ENCODE measurements around the gene CD300LF.
A peak's percentile ranks its signal among the peaks of the same experiment; 100 is the strongest.

The CD300LF gene

GRCh38 chr17:74752822-74753401 is 40.2 kb upstream of the CD300LF start:
- no peak for TF ChIP-seq CTCF (IDR thresholded peaks at IDR 0.05; ENCODE audit: borderline replicate concordance, control extremely low read depth, extremely low read depth, insufficient read depth, missing control alignments)

GRCh38 chr17:74752415-74752814 is 39.7 kb upstream of the CD300LF start:
- no peak for DNase-seq (ENCODE audit: low spot score)
- in situ Hi-C loops (cut with MboI; ENCODE audit: low sequenced_read_pairs, unreplicated experiment): no loop called here
- no peak for TF ChIP-seq CTCF (IDR thresholded peaks at IDR 0.05; ENCODE audit: borderline replicate concordance, control extremely low read depth, extremely low read depth, insufficient read depth, missing control alignments)

More at GRCh38 chr17:74752822-74753401, 40.2 kb upstream of the CD300LF start:
- in situ Hi-C loops (cut with MboI; ENCODE audit: low sequenced_read_pairs, unreplicated experiment): no loop called here
- no peak for DNase-seq (ENCODE audit: low spot score)

GRCh38 chr17:74750327-74751069 is 37.8 kb upstream of the CD300LF start:
- in situ Hi-C loops (cut with MboI; ENCODE audit: low sequenced_read_pairs, unreplicated experiment): no loop called here
- DNase-seq (ENCODE audit: low spot score): no peak
- TF ChIP-seq CTCF (IDR thresholded peaks at IDR 0.05; ENCODE audit: borderline replicate concordance, control extremely low read depth, extremely low read depth, insufficient read depth, missing control alignments): no peak

- no peak for DNase-seq (ENCODE audit: low spot score)
- in situ Hi-C loops (cut with MboI; ENCODE audit: low sequenced_read_pairs, unreplicated experiment): no loop called here
- no peak for TF ChIP-seq CTCF (IDR thresholded peaks at IDR 0.05; ENCODE audit: borderline replicate concordance, control extremely low read depth, extremely low read depth, insufficient read depth, missing control alignments)
These were observed 37.3 kb upstream of the CD300LF start for GRCh38 chr17:74750039-74750326.

- DNase-seq (ENCODE audit: low spot score): peak; percentile 62
- TF ChIP-seq CTCF (IDR thresholded peaks at IDR 0.05; ENCODE audit: borderline replicate concordance, control extremely low read depth, extremely low read depth, insufficient read depth, missing control alignments): no peak
- in situ Hi-C loops (cut with MboI; ENCODE audit: low sequenced_read_pairs, unreplicated experiment): no loop called here
These were observed 36.7 kb upstream of the CD300LF start for GRCh38 chr17:74749279-74750038.

GRCh38 chr17:74748529-74749278 is 36.0 kb upstream of the CD300LF start, which contains the start of gene NHERF1:
NHERF1 (plus strand) TSS chr17:74748628; CDS start chr17:74748847, 219 bp downstream.
- DNase-seq (ENCODE audit: low spot score): peak; percentile 99
- TF ChIP-seq CTCF (IDR thresholded peaks at IDR 0.05; ENCODE audit: borderline replicate concordance, control extremely low read depth, extremely low read depth, insufficient read depth, missing control alignments): no peak
- in situ Hi-C loops (cut with MboI; ENCODE audit: low sequenced_read_pairs, unreplicated experiment): no loop called here
